Measurements from ENCODE around the gene NEDD4.

DNA sequence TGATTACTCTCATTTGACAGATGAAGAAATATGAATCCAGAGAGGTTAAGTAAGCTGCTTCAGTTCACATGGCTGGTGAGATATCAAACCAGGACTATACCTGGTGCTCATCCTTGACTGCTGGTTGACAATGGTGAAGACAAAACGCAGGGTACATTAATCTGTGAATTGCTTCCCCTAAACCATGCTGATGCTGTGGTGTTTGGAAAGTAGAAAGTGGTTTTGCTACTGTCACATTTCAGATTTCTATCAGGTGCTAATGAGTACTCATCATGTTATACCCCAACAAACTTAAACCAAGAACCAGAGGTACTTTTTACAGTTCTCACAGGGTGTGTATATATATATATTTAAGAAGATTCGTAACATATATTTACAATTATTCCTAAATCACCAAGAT is 165.5 kb downstream of the NEDD4 start:
- TF ChIP-seq, protein P1, sequence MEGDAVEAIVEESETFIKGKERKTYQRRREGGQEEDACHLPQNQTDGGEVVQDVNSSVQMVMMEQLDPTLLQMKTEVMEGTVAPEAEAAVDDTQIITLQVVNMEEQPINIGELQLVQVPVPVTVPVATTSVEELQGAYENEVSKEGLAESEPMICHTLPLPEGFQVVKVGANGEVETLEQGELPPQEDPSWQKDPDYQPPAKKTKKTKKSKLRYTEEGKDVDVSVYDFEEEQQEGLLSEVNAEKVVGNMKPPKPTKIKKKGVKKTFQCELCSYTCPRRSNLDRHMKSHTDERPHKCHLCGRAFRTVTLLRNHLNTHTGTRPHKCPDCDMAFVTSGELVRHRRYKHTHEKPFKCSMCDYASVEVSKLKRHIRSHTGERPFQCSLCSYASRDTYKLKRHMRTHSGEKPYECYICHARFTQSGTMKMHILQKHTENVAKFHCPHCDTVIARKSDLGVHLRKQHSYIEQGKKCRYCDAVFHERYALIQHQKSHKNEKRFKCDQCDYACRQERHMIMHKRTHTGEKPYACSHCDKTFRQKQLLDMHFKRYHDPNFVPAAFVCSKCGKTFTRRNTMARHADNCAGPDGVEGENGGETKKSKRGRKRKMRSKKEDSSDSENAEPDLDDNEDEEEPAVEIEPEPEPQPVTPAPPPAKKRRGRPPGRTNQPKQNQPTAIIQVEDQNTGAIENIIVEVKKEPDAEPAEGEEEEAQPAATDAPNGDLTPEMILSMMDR (IDR thresholded peaks at IDR 0.05; ENCODE audit: insufficient read depth, low read depth, low read length): no peak
- TF ChIP-seq EZH2 (IDR thresholded peaks at IDR 0.05; ENCODE audit: insufficient read depth, low read length): no peak

Data from astrocyte (in vitro differentiated cells and primary cell).